SU-DHL-6 (cell line): Measurements from ENCODE around the gene GLI3.

Source experiments
- H2AFZ ChIP-seq: fragments of 200-600 bp; sonication (generic); 2 replicates; pipeline ENCODE4 v1.6.1; 2014; ENCODE audit warnings: low read depth, mild to moderate bottlenecking, moderate library complexity, mixed read lengths, antibody characterized with exemption, low read length; ENCODE audit not compliant: severe bottlenecking
- H3F3A ChIP-seq: fragments of 200-600 bp; shearing (Covaris generic); 2 replicates; pipeline ENCODE4 v1.6.0; 2016; ENCODE audit warnings: antibody characterized with exemption, mild to moderate bottlenecking; ENCODE audit not compliant: insufficient read depth
- H3K27ac ChIP-seq: fragments of 200-600 bp; sonication (generic); 2 replicates; pipeline ENCODE4 v1.5.1; 2016; ENCODE audit warnings: low read depth, mild to moderate bottlenecking, low read length, moderate library complexity, mixed read lengths
- H3K27me3 ChIP-seq: fragments of 200-600 bp; sonication (generic), shearing (Covaris generic); 2 replicates; pipeline ENCODE4 v1.6.0; 2014; ENCODE audit warnings: mild to moderate bottlenecking, low read length
- H3K36me3 ChIP-seq: fragments of 200-600 bp; sonication (generic); 2 replicates; pipeline ENCODE4 v1.6.1; 2014; ENCODE audit warnings: mild to moderate bottlenecking, low read length, mixed read lengths
- H3K4me2 ChIP-seq: fragments of 300-600, 200-600 bp; shearing (Covaris generic), sonication (generic); 2 replicates; pipeline ENCODE4 v1.6.0; 2014; ENCODE audit warnings: low read length, low read depth, mild to moderate bottlenecking; ENCODE audit not compliant: poor library complexity, severe bottlenecking
- H3K4me3 ChIP-seq: fragments of 200-600 bp; sonication (generic); 2 replicates; pipeline ENCODE4 v1.5.1; 2014; ENCODE audit warnings: antibody characterized with exemption, low read length, mild to moderate bottlenecking, mixed read lengths; ENCODE audit not compliant: insufficient read depth, poor library complexity, severe bottlenecking
- H3K79me2 ChIP-seq: fragments of 200-600 bp; sonication (generic); 2 replicates; pipeline ENCODE4 v1.6.1; 2014; ENCODE audit warnings: mild to moderate bottlenecking, low read length, moderate library complexity; ENCODE audit not compliant: insufficient read depth
- H3K9ac ChIP-seq: fragments of 200-600 bp; sonication (generic); 2 replicates; pipeline ENCODE4 v1.7.0; 2014; ENCODE audit warnings: mild to moderate bottlenecking, low read length
- H3K9me2 ChIP-seq: fragments of 200-600 bp; sonication (generic); replicated peaks from 2 replicates; pipeline ENCODE4 v1.6.1; 2014; ENCODE audit warnings: low read length; ENCODE audit not compliant: insufficient read depth
- H3K9me3 ChIP-seq: fragments of 200-600 bp; sonication (generic); 2 replicates; pipeline ENCODE4 v1.6.1; 2014; ENCODE audit warnings: low read length, mixed read lengths; ENCODE audit not compliant: insufficient read depth
- H4K20me1 ChIP-seq: fragments of 200-600 bp; sonication (generic); 2 replicates; pipeline ENCODE4 v1.6.1; 2014; ENCODE audit warnings: low read depth, mild to moderate bottlenecking, antibody characterized with exemption, low read length, moderate library complexity, mixed read lengths
- CTCF ChIP-seq: fragments of 200-600 bp; sonication (generic); IDR thresholded peaks from one replicate; pipeline ENCODE4 v1.5.1; 2017; ENCODE audit warnings: antibody characterized with exemption, mild to moderate bottlenecking, low read length, moderate library complexity; ENCODE audit not compliant: insufficient read depth, poor library complexity, severe bottlenecking
- EZH2phosphoT487 ChIP-seq: fragments of 200-600 bp; sonication (generic), shearing (Covaris generic); conservative IDR thresholded peaks from 2 replicates; pipeline ENCODE4 v1.6.1; 2018; ENCODE audit warnings: mild to moderate bottlenecking, antibody characterized with exemption, low read length, moderate library complexity, mixed read lengths

The GLI3 gene

GRCh38 chr7:42269161-42269560 is 32.2 kb upstream of the GLI3 start:
- Histone ChIP-seq H2AFZ (no peak overlapping the region), H3K4me2 (no peak overlapping the region)
- TF ChIP-seq CTCF (no peak), EZH2phosphoT487 (no peak)

GRCh38 chr7:42264702-42265101 is 27.7 kb upstream of the GLI3 start:
- TF ChIP-seq CTCF, result no peak
- no peak for TF ChIP-seq EZH2phosphoT487
- Histone ChIP-seq H3K36me3 (no peaks in the 10 kb centered on the region), H3K27me3 (no peaks in the 10 kb centered on the region), H3F3A (no peaks in the 10 kb centered on the region), H3K9me2 (no peaks in the 10 kb centered on the region), H3K4me2 (no peak overlapping the region), H3K9me3 (no peaks in the 10 kb centered on the region), H3K4me3 (no peak overlapping the region), H3K27ac (no peak overlapping the region), H2AFZ (no peak overlapping the region), H3K79me2 (no peaks in the 10 kb centered on the region), H4K20me1 (no peaks in the 10 kb centered on the region), H3K9ac (no peak overlapping the region)

More at GRCh38 chr7:42269161-42269560, 32.2 kb upstream of the GLI3 start:
- no peaks in the 10 kb centered on the region for H4K20me1 ChIP-seq
- no peaks in the 10 kb centered on the region for H3K79me2 ChIP-seq
- H3K27me3 ChIP-seq, result no peaks in the 10 kb centered on the region
- H3K36me3 ChIP-seq, result no peaks in the 10 kb centered on the region
- H3K4me3 ChIP-seq, result no peak overlapping the region
- no peaks in the 10 kb centered on the region for H3K9me3 ChIP-seq
- no peaks in the 10 kb centered on the region for H3K9me2 ChIP-seq
- no peak overlapping the region for H3K9ac ChIP-seq
- H3K27ac ChIP-seq, result no peak overlapping the region
- H3F3A ChIP-seq, result no peaks in the 10 kb centered on the region

- no peaks in the 10 kb centered on the region for H3K79me2 ChIP-seq
- no peaks in the 10 kb centered on the region for H3F3A ChIP-seq
- H3K27ac ChIP-seq, result no peak overlapping the region
- H2AFZ ChIP-seq, result no peak overlapping the region
- 0 out of 2 replicates have a peak, but pooled peaks cover under 1% of the 10 kb centered on the region for H3K9me2 ChIP-seq
- H4K20me1 ChIP-seq, result no peaks in the 10 kb centered on the region
- no peaks in the 10 kb centered on the region for H3K27me3 ChIP-seq
- TF ChIP-seq CTCF (no peak), EZH2phosphoT487 (no peak)
- H3K4me3 ChIP-seq, result no peak overlapping the region
- H3K36me3 ChIP-seq, result no peaks in the 10 kb centered on the region
- no peak overlapping the region for H3K9ac ChIP-seq
- H3K4me2 ChIP-seq, result no peak overlapping the region
- no peaks in the 10 kb centered on the region for H3K9me3 ChIP-seq
Measured at GRCh38 chr7:42263971-42264370, 27.0 kb upstream of the GLI3 start.
